H9 (cell line): ENCODE measurements around the gene CYBC1. TPM values are rescaled to one million over a fixed set of nuclear protein-coding genes. Genes with fewer than 3 reads are reported as not detected.

Source experiments
- DNase-seq: peaks from one replicate; pipeline ENCODE4 v3.0.0-alpha.2; 2017
- H2AFZ ChIP-seq: one replicate; pipeline ENCODE4 v1.6.1; 2013; ENCODE audit warnings: mild to moderate bottlenecking, low read length, control low read depth, moderate library complexity
- H2AK5ac ChIP-seq: 2 replicates; pipeline ENCODE4 v1.6.1; 2013; ENCODE audit warnings: low read length, control low read depth, mixed read lengths; ENCODE audit not compliant: insufficient read length
- H2BK120ac ChIP-seq: one replicate; pipeline ENCODE4 v1.6.1; 2013; ENCODE audit warnings: low read depth, mild to moderate bottlenecking, low read length, control low read depth, inconsistent platforms; ENCODE audit not compliant: poor library complexity, severe bottlenecking
- H2BK12ac ChIP-seq: 2 replicates; pipeline ENCODE4 v1.6.1; 2013; ENCODE audit warnings: low read length, control low read depth, mixed read lengths, low read depth; ENCODE audit not compliant: insufficient read length
- H2BK15ac ChIP-seq: 2 replicates; pipeline ENCODE4 v1.6.1; 2013; ENCODE audit warnings: low read depth, low read length, control low read depth
- H2BK20ac ChIP-seq: one replicate; pipeline ENCODE4 v1.6.1; 2013; ENCODE audit warnings: low read depth, mild to moderate bottlenecking, low read length, control low read depth, inconsistent platforms; ENCODE audit not compliant: poor library complexity, severe bottlenecking
- H2BK5ac ChIP-seq: 2 replicates; pipeline ENCODE4 v1.6.1; 2013; ENCODE audit warnings: low read length, control low read depth, mixed read lengths; ENCODE audit not compliant: insufficient read length
- H3K14ac ChIP-seq: 2 replicates; pipeline ENCODE4 v1.6.1; 2013; ENCODE audit warnings: low read length, control low read depth; ENCODE audit not compliant: insufficient read depth
- H3K18ac ChIP-seq: 2 replicates; pipeline ENCODE4 v1.6.1; 2013; ENCODE audit warnings: low read depth, mild to moderate bottlenecking, mixed read lengths, low read length, control low read depth; ENCODE audit not compliant: insufficient read length
- H3K23ac ChIP-seq: 2 replicates; pipeline ENCODE4 v1.6.1; 2013; ENCODE audit warnings: low read length, control low read depth, mixed read lengths, low read depth; ENCODE audit not compliant: insufficient read length
- H3K23me2 ChIP-seq: 2 replicates; pipeline ENCODE4 v1.6.1; 2013; ENCODE audit warnings: low read depth, mild to moderate bottlenecking, mixed read lengths, low read length, control low read depth; ENCODE audit not compliant: insufficient read length, poor library complexity, severe bottlenecking
- H3K27ac ChIP-seq: 2 replicates; pipeline ENCODE4 v1.5.1; 2013; ENCODE audit warnings: low read length, control low read depth, mixed read lengths, low read depth; ENCODE audit not compliant: insufficient read length
- H3K27me3 ChIP-seq: 2 replicates; pipeline ENCODE4 v1.6.1; 2013; ENCODE audit warnings: low read length, control low read depth, inconsistent platforms; ENCODE audit not compliant: insufficient read depth
- H3K4ac ChIP-seq: 2 replicates; pipeline ENCODE4 v1.6.1; 2013; ENCODE audit warnings: low read depth, mild to moderate bottlenecking, control low read depth, inconsistent platforms, low read length, moderate library complexity
- H3K4me1 ChIP-seq: 2 replicates; pipeline ENCODE4 v1.6.1; 2013; ENCODE audit warnings: low read length, control low read depth, inconsistent platforms; ENCODE audit not compliant: insufficient read depth
- H3K4me2 ChIP-seq: 2 replicates; pipeline ENCODE4 v1.6.1; 2013; ENCODE audit warnings: low read length, control low read depth, mixed read lengths; ENCODE audit not compliant: insufficient read length, insufficient read depth
- H3K56ac ChIP-seq: 2 replicates; pipeline ENCODE4 v1.6.1; 2013; ENCODE audit warnings: low read depth, mild to moderate bottlenecking, mixed read lengths, low read length, control low read depth; ENCODE audit not compliant: insufficient read length
- H3K79me1 ChIP-seq: 2 replicates; pipeline ENCODE4 v1.6.1; 2013; ENCODE audit warnings: low read depth, mild to moderate bottlenecking, moderate library complexity, low read length, control low read depth, inconsistent platforms; ENCODE audit not compliant: insufficient read depth, poor library complexity, severe bottlenecking
- H3K79me2 ChIP-seq: 2 replicates; pipeline ENCODE4 v1.6.1; 2013; ENCODE audit warnings: low read length, control low read depth, inconsistent platforms; ENCODE audit not compliant: insufficient read depth
- H3K9ac ChIP-seq: 2 replicates; pipeline ENCODE4 v1.6.1; 2013; ENCODE audit warnings: low read length, control low read depth, mixed read lengths; ENCODE audit not compliant: insufficient read length; ENCODE audit errors: extremely low read depth
- H3K9me3 ChIP-seq: one replicate; pipeline ENCODE4 v1.6.1; 2013; ENCODE audit warnings: low read depth, low read length, inconsistent platforms; ENCODE audit not compliant: control insufficient read depth
- H3T11ph ChIP-seq: one replicate; pipeline ENCODE4 v1.6.1; 2013; ENCODE audit warnings: mild to moderate bottlenecking, low read length, control low read depth, inconsistent platforms
- H4K20me1 ChIP-seq: one replicate; pipeline ENCODE4 v1.6.1; 2013; ENCODE audit not compliant: control insufficient read depth, insufficient read length, insufficient read depth
- H4K5ac ChIP-seq: 2 replicates; pipeline ENCODE4 v1.6.1; 2013; ENCODE audit warnings: low read depth, mild to moderate bottlenecking, mixed read lengths, low read length, control low read depth; ENCODE audit not compliant: insufficient read length
- H4K8ac ChIP-seq: replicated peaks from 2 replicates; pipeline ENCODE4 v1.6.1; 2013; ENCODE audit warnings: low read length, control low read depth, mixed read lengths, low read depth; ENCODE audit not compliant: insufficient read length
- H4K91ac ChIP-seq: 2 replicates; pipeline ENCODE4 v1.6.1; 2013; ENCODE audit warnings: low read depth, mild to moderate bottlenecking, moderate library complexity, mixed read lengths, low read length, control low read depth; ENCODE audit not compliant: insufficient read length
- H3K27ac Mint-ChIP-seq, 3 experiments: 2 replicates in 2 of 3; 3 replicates in 1 of 3; pipeline ENCODE4 v1.8.0; 2020 to 2021; ENCODE audit warnings: mixed read lengths in 3 of 3, mild to moderate bottlenecking in 1 of 3, moderate library complexity in 1 of 3
- H3K27me3 Mint-ChIP-seq: 2 replicates; pipeline ENCODE4 v1.8.0; 2021; ENCODE audit warnings: low read depth, mild to moderate bottlenecking, moderate library complexity, mixed read lengths
- H3K36me3 Mint-ChIP-seq, 3 experiments: 2 replicates in 2 of 3; 3 replicates in 1 of 3; pipeline ENCODE4 v1.8.0; 2020 to 2021; ENCODE audit warnings: low read depth in 3 of 3, mixed read lengths in 3 of 3; ENCODE audit not compliant: insufficient read depth in 1 of 3
- H3K4me1 Mint-ChIP-seq, 2 experiments: 2 replicates each; pipeline ENCODE4 v1.8.0; 2020; ENCODE audit warnings: mixed read lengths in 2 of 2
- H3K4me3 Mint-ChIP-seq, 2 experiments: 2 replicates in 1 of 2; 3 replicates in 1 of 2; pipeline ENCODE4 v1.8.0; 2020 to 2021; ENCODE audit warnings: mild to moderate bottlenecking in 2 of 2, mixed read lengths in 2 of 2, moderate library complexity in 1 of 2
- H3K9me3 Mint-ChIP-seq, 2 experiments: 2 replicates in 1 of 2; 3 replicates in 1 of 2; pipeline ENCODE4 v1.8.0; 2020; ENCODE audit warnings: mild to moderate bottlenecking in 2 of 2, mixed read lengths in 2 of 2, moderate library complexity in 1 of 2
- WGBS: extraction: QIAGEN DNeasy Blood & Tissue Kit; methylation state at CpG from one replicate; pipeline ENCODE4 v1.1.7; 2013; ENCODE audit warnings: missing lambda C conversion rate, low lambda C conversion rate, mixed read lengths; ENCODE audit not compliant: insufficient read length; ENCODE audit errors: extremely low coverage; 5-methylcytosine and 5-hydroxymethylcytosine counted together
- total RNA-seq: library from RNA; stranded (reverse); gene quantifications from 2 replicates; pipeline ENCODE4 v1.2.1, GENCODE V29; 2021
- TF ChIP-seq, protein P1 (sequence below): fragments of 200-600 bp; sonication (generic); conservative IDR thresholded peaks from 3 replicates; pipeline ENCODE4 v1.8.0; 2021; ENCODE audit warnings: antibody characterized with exemption, mild to moderate bottlenecking

Gene CYBC1
- total RNA-seq, 1 experiment from 2014 or later, result 81.7 TPM

DNA sequence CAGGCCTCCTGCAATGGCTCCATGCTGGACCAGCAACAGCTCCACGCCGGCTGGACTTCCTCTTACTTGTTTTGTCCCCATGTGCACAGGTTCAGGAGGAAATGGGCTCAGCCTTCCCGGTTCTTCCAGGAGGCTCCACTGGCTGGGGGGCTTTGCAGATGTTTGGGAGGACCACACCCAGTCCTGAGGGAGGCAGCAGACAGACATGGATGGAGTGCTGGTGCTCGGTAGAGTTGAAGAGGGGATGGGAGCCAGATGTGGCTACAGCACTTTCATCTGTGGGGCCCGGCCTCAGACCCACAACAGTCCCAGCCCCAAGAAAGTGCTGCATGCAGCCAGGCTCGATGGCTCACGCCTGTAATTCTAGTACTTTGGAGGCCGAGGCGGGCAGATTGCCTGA is 29.8 kb upstream of the CYBC1 start:
- Histone ChIP-seq H2BK120ac (no peak overlapping the region), H3K4me1 (no peaks in the 10 kb centered on the region), H3K14ac (no peak overlapping the region), H4K5ac (no peak overlapping the region), H3K27me3 (no peaks in the 10 kb centered on the region), H4K20me1 (no peaks in the 10 kb centered on the region), H3K4me2 (no peak overlapping the region), H2BK20ac (no peak overlapping the region), H3K4ac (no peak overlapping the region), H2BK15ac (no peak overlapping the region), H3K27ac (no peak overlapping the region), H2AK5ac (no peak overlapping the region), H2BK12ac (no peak overlapping the region), H4K8ac (no peak overlapping the region), H3K79me2 (no peaks in the 10 kb centered on the region), H3K23ac (no peak overlapping the region), H3K9ac (no peak overlapping the region), H2AFZ (no peak overlapping the region), H3K18ac (no peak overlapping the region), H3K79me1 (no peaks in the 10 kb centered on the region), H3T11ph (no peak overlapping the region), H3K56ac (no peak overlapping the region), H3K23me2 (no peaks in the 10 kb centered on the region), H4K91ac (no peak overlapping the region), H3K9me3 (no peaks in the 10 kb centered on the region), H2BK5ac (no peak overlapping the region)
- Mint-ChIP-seq H3K9me3 (no peaks in the 10 kb centered on the region), H3K4me1 (no peaks in the 10 kb centered on the region), H3K27me3 (no peaks in the 10 kb centered on the region), H3K36me3 (peaks cover 28 to 74% (median 66%) of the 10 kb centered on the region in 3 experiments; a peak in 6 of 7 replicates), H3K27ac (no peak overlapping the region), H3K4me3 (no peak overlapping the region)
- no peak for DNase-seq
- no CpG with 5 or more reads among the region's 9 CpGs for WGBS
- TF ChIP-seq, protein P1, sequence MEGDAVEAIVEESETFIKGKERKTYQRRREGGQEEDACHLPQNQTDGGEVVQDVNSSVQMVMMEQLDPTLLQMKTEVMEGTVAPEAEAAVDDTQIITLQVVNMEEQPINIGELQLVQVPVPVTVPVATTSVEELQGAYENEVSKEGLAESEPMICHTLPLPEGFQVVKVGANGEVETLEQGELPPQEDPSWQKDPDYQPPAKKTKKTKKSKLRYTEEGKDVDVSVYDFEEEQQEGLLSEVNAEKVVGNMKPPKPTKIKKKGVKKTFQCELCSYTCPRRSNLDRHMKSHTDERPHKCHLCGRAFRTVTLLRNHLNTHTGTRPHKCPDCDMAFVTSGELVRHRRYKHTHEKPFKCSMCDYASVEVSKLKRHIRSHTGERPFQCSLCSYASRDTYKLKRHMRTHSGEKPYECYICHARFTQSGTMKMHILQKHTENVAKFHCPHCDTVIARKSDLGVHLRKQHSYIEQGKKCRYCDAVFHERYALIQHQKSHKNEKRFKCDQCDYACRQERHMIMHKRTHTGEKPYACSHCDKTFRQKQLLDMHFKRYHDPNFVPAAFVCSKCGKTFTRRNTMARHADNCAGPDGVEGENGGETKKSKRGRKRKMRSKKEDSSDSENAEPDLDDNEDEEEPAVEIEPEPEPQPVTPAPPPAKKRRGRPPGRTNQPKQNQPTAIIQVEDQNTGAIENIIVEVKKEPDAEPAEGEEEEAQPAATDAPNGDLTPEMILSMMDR, result no peak
